Peyer's patch (tissue), 4 donors: ENCODE data around the gene MEGF6.

Experiments used
- POLR2A ChIP-seq, 2 donors: fragments of 450-650 bp; IDR thresholded peaks; one replicate each; pipeline ENCODE4 v1.5.1; 2017; ENCODE audit warnings: antibody characterized with exemption in 2 of 2, mild to moderate bottlenecking in 2 of 2, moderate library complexity in 2 of 2
- TF ChIP-seq, protein P1 (sequence below), 6 experiments: fragments of 450-650 bp in 4 of 6; fragments of 200-600 bp in 2 of 6; sonication (generic) in 1 of 6; IDR thresholded peaks; one replicate each; pipeline ENCODE4 v1.5.1; 2017 to 2019; ENCODE audit warnings: antibody characterized with exemption in 6 of 6, mild to moderate bottlenecking in 3 of 6, moderate library complexity in 1 of 6

DNA sequence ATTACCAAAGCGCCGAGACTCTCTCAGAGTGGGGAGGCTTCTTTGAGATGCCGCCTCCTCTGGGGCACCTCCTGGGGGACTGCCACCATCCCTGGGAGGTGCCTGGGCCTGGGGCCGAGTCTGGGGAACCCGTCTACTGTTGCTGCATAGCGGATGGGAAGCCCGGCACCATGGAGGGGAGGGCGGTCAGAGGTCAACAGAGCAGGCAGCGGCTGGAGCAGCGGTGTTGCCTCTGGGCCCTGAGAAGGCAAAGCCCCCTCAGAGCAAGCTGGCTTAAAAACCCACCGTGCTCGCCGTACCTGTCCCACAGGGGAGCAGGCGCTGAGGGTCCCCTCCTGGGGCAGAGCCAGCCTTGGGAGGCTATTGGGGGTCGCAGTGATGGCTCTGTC, 94.8 kb downstream of the MEGF6 start:
- TF ChIP-seq, protein P1, sequence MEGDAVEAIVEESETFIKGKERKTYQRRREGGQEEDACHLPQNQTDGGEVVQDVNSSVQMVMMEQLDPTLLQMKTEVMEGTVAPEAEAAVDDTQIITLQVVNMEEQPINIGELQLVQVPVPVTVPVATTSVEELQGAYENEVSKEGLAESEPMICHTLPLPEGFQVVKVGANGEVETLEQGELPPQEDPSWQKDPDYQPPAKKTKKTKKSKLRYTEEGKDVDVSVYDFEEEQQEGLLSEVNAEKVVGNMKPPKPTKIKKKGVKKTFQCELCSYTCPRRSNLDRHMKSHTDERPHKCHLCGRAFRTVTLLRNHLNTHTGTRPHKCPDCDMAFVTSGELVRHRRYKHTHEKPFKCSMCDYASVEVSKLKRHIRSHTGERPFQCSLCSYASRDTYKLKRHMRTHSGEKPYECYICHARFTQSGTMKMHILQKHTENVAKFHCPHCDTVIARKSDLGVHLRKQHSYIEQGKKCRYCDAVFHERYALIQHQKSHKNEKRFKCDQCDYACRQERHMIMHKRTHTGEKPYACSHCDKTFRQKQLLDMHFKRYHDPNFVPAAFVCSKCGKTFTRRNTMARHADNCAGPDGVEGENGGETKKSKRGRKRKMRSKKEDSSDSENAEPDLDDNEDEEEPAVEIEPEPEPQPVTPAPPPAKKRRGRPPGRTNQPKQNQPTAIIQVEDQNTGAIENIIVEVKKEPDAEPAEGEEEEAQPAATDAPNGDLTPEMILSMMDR (IDR thresholded peaks at IDR 0.05) = no peak
- TF ChIP-seq POLR2A (IDR thresholded peaks at IDR 0.05) = no peak
